Stomach (tissue), 9 donors: ENCODE measurements around the gene LYPLA2. TPM values are rescaled to one million over a fixed set of nuclear protein-coding genes. Genes with fewer than 3 reads are reported as not detected.

ENCODE experiments used
- DNase-seq, 2 donors: peaks; one replicate each; pipeline versions ENCODE4 v3.0.0 to v3.0.0-alpha.2; 2013 to 2019
- H3K27ac ChIP-seq, 5 donors: fragments of 200-600 bp in 4 of 5; sonication (generic) in 4 of 5; one replicate each; pipeline ENCODE4 v1.5.1; 2013 to 2019; ENCODE audit warnings: mild to moderate bottlenecking in 1 of 5, moderate library complexity in 1 of 5
- H3K27me3 ChIP-seq, 3 donors: fragments of 200-600 bp; sonication (generic); one replicate each; pipeline ENCODE4 v1.5.1; 2017 to 2019; ENCODE audit warnings: mixed run types in 1 of 3
- H3K36me3 ChIP-seq, 4 donors: fragments of 200-600 bp; sonication (generic); 1 replicate in 3 of 4; 2 replicates in 1 of 4; pipeline ENCODE4 v1.5.1; 2016 to 2019
- H3K4me1 ChIP-seq, 4 donors: fragments of 200-600 bp; sonication (generic); one replicate each; pipeline ENCODE4 v1.5.1; 2016 to 2019
- H3K4me3 ChIP-seq, 4 donors: fragments of 200-600 bp; sonication (generic) in 3 of 4; one replicate each; pipeline ENCODE4 v1.5.1; 2016 to 2019; ENCODE audit warnings: mild to moderate bottlenecking in 1 of 4
- H3K9me3 ChIP-seq, 4 donors: fragments of 200-600 bp; sonication (generic); one replicate each; pipeline ENCODE4 v1.5.1; 2016 to 2019
- EP300 ChIP-seq: sonication (generic); formaldehyde crosslinking; IDR thresholded peaks from one replicate; pipeline ENCODE4 v1.6.1; 2017; ENCODE audit warnings: antibody characterized with exemption
- POLR2A ChIP-seq, 4 donors: fragments of 450-650 bp; IDR thresholded peaks; one replicate each; pipeline ENCODE4 v1.6.1; 2016; ENCODE audit warnings: antibody characterized with exemption in 4 of 4, control low read depth in 2 of 4, mild to moderate bottlenecking in 1 of 4, moderate library complexity in 1 of 4
- POLR2AphosphoS5 ChIP-seq, 3 donors: sonication (generic); formaldehyde crosslinking; IDR thresholded peaks; one replicate each; pipeline ENCODE4 v1.6.1; 2016; ENCODE audit warnings: antibody characterized with exemption in 3 of 3
- WGBS, 5 donors: extraction: QIAGEN DNeasy Blood & Tissue Kit in 3 of 5; methylation state at CpG; one replicate each; pipeline versions ENCODE4 v1.1.5 to v1.1.7; 2013 to 2018; 5-methylcytosine and 5-hydroxymethylcytosine counted together
- intact Hi-C: fragments of 100-400 bp; cut with DNase I; formaldehyde crosslinking; loops from one replicate; pipeline ENCODE4 v1.15.1; 2023; ENCODE audit warnings: low total_unique reads
- polyA plus RNA-seq, 3 donors: library from polyadenylated mRNA; stranded (reverse); fragments of 200-250 nt; gene quantifications; one replicate each; pipeline ENCODE4 v1.2.3, GENCODE V29; 2013
- total RNA-seq, 5 donors: library from RNA; depleted of rRNA; stranded (reverse); fragments of >200 nt; gene quantifications; one replicate each; pipeline versions ENCODE4 v1.1.0 to v1.2.3, GENCODE V29; 2014 to 2016
- TF ChIP-seq, protein P1 (sequence below), 7 experiments: fragments of 450-650 bp in 4 of 7; fragments of 200-600 bp in 3 of 7; sonication (generic) in 3 of 7; IDR thresholded peaks; one replicate each; pipeline ENCODE4 v1.5.1; 2016 to 2019; ENCODE audit warnings: antibody characterized with exemption in 7 of 7, control low read depth in 2 of 7, mild to moderate bottlenecking in 1 of 7
- donor health status: healthy with polysubstance abuse.
- donor health status: Bipolar disorder and iron deficiency.
- donor health status: healthy.

The LYPLA2 gene
- total and polyA plus RNA-seq, 8 donors: 29.0 to 85.2 (median 64.3) TPM

DNA sequence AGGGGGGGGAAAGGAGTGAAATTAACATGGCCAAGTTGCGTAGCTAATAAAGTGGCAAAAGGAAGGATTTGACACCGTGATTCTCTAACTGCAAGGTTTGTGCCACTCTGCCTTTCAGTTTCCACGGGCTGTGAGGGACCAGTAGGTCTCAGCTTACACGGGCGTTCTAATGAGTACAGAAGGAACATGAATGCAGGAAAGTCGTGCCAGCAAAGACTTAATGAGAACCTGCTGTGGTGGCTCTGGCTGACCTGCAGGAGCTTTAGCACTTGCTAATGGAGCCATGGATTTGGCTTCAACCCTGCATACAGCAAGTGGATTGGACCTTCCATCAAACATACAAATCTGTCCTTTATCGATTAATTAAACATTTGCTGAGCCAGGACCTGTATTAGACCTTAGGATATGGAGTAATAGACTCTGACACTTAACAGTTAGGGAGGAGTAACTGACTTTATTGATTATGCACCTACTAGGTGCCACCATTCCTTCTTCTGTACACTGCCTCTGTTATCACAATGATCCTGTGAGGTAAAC is 27.8 kb upstream of the LYPLA2 start:
- Histone ChIP-seq H3K4me1 (peaks cover 0 to 68% (median 11%) of the 10 kb centered on the region in 4 donors), H3K9me3 (no peaks in the 10 kb centered on the region), H3K36me3 (peaks cover 42 to 85% (median 82%) of the 10 kb centered on the region in 4 donors), H3K4me3 (no peak overlapping the region), H3K27me3 (no peaks in the 10 kb centered on the region), H3K27ac (peak overlapping the region in 2 of 5 donors; percentile 9 to 34)
- intact Hi-C loops: no loop called here
- WGBS, 5 donors: 46 to 75% (median 51%) methylated on average over 7 of the region's 7 CpGs
- TF ChIP-seq POLR2A (IDR thresholded peaks at IDR 0.05) (no peak), POLR2AphosphoS5 (IDR thresholded peaks at IDR 0.05) (no peak), EP300 (no peak)
- TF ChIP-seq, protein P1, sequence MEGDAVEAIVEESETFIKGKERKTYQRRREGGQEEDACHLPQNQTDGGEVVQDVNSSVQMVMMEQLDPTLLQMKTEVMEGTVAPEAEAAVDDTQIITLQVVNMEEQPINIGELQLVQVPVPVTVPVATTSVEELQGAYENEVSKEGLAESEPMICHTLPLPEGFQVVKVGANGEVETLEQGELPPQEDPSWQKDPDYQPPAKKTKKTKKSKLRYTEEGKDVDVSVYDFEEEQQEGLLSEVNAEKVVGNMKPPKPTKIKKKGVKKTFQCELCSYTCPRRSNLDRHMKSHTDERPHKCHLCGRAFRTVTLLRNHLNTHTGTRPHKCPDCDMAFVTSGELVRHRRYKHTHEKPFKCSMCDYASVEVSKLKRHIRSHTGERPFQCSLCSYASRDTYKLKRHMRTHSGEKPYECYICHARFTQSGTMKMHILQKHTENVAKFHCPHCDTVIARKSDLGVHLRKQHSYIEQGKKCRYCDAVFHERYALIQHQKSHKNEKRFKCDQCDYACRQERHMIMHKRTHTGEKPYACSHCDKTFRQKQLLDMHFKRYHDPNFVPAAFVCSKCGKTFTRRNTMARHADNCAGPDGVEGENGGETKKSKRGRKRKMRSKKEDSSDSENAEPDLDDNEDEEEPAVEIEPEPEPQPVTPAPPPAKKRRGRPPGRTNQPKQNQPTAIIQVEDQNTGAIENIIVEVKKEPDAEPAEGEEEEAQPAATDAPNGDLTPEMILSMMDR (IDR thresholded peaks at IDR 0.05): no peak
- peak in 1 of 2 donors; percentile 44 for DNase-seq

DNA sequence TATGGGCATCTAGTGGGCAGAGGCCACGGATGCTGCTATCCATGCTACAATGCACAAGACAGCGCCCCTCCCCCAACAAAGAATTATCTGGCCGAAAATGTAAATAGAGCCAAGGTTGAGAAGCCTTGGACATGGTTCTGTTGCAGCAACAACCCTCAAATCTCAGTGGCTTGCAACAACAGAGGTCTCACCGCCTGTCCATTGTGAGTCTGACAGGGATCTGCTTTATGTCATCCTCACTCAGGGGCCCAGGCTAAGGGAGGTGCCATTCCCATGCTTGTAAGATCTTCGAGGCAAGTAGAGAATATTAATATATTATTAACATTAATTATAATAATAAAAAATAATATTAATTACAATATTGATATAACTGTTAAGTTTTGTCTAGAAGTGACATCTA is 22.2 kb upstream of the LYPLA2 start:
- Histone ChIP-seq H3K4me3 (no peak overlapping the region), H3K36me3 (peaks cover 8 to 60% (median 49%) of the 10 kb centered on the region in 4 donors), H3K27ac (no peak overlapping the region), H3K27me3 (no peaks in the 10 kb centered on the region), H3K4me1 (peaks cover 4 to 37% (median 15%) of the 10 kb centered on the region in 4 donors), H3K9me3 (no peaks in the 10 kb centered on the region)
- 80 to 88% (median 87%) methylated on average over 5 of the region's 5 CpGs for WGBS, 5 donors
- DNase-seq: no peak
- intact Hi-C loops: no loop called here
- TF ChIP-seq, protein P1 (IDR thresholded peaks at IDR 0.05): no peak
- TF ChIP-seq POLR2AphosphoS5 (IDR thresholded peaks at IDR 0.05) (no peak), EP300 (no peak), POLR2A (IDR thresholded peaks at IDR 0.05) (no peak)

DNA sequence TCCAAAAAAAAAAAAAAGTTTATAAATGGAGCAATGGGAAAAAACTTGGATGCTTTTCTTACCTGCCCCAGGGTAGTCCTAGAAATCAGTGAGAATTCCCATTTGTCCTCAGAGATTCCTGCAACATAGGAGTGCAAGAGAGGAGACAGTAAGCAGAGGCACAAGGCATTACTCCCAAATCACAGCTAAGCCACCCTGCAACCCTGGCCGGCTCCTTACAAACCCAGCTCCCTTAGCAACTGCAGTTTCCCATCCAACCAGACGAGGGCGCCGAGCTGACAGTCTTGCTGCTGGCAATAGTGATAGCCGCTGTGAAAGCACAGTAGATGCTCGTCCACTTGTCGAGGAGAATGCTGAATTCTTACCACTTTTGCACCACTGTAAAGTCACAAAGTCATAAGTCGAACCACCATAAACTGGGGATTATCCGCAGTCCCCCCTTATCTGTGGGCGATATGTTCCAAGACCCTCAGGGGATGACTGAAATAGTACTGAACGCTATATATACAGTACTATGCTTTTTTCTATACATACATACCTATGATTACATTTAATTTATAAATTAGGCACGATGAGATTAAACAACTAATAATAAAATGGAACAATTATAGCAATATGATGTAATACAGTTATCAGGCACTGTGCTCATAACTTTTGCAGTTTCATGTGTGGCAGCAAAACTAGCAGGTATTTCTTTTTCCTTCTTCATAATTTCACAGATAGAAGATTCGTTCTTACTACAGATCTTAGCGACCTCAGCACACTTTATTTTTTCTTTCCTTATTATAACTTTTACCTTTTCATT is 18.7 kb upstream of the LYPLA2 start:
- peaks cover 10 to 50% (median 30%) of the 10 kb centered on the region in 4 donors for H3K4me1 ChIP-seq
- DNase-seq: peak; percentile 93 to 94
- H3K27ac ChIP-seq: no peak overlapping the region
- H3K36me3 ChIP-seq: peaks cover 0 to 32% (median 27%) of the 10 kb centered on the region in 4 donors
- no peak overlapping the region for H3K4me3 ChIP-seq
- H3K27me3 ChIP-seq: no peaks in the 10 kb centered on the region
- 15 to 19% (median 18%) methylated on average over 11 to 14 of the region's 14 CpGs for WGBS, 5 donors
- TF ChIP-seq, protein P1 (IDR thresholded peaks at IDR 0.05): peak in 6 of 7 experiments; percentile 6 to 96 (median 90)
- TF ChIP-seq POLR2AphosphoS5 (IDR thresholded peaks at IDR 0.05) (peak in 1 of 3 donors; percentile 67), EP300 (no peak), POLR2A (IDR thresholded peaks at IDR 0.05) (no peak)
- intact Hi-C loops: no loop called here
- no peaks in the 10 kb centered on the region for H3K9me3 ChIP-seq

DNA sequence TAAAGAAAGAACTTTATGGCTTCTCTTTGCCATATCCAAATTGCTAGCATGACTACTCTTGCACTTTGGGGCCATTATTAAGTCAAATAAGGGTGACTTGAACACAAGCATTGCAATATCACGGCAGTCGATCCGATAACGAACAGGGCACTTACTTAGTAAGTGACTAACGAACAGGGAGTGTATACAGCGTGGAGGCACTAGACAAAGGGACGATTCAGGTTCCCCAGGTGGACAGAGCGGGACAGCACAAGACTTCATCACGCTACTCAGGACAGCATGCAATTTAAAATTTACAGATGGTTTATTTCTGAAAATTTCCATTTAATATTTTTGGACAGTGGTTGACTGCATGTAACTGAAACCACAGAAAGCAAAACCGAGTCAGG is 18.1 kb upstream of the LYPLA2 start:
- TF ChIP-seq, protein P1 (IDR thresholded peaks at IDR 0.05): no peak
- TF ChIP-seq POLR2A (IDR thresholded peaks at IDR 0.05) (no peak), EP300 (no peak), POLR2AphosphoS5 (IDR thresholded peaks at IDR 0.05) (no peak)
- WGBS, 5 donors: 64 to 89% (median 77%) methylated on average over 10 of the region's 10 CpGs
- Histone ChIP-seq H3K27me3 (no peaks in the 10 kb centered on the region), H3K27ac (no peak overlapping the region), H3K9me3 (no peaks in the 10 kb centered on the region), H3K4me1 (peaks cover 15 to 56% (median 36%) of the 10 kb centered on the region in 4 donors), H3K4me3 (no peak overlapping the region), H3K36me3 (peaks cover 0 to 26% (median 22%) of the 10 kb centered on the region in 4 donors)
- DNase-seq: no peak
- intact Hi-C loops: no loop called here
